Measurements from ENCODE around the gene RIPK4.

Gene RIPK4

GRCh38 chr21:41752231-41752681, 14.6 kb downstream of the RIPK4 start:
- no peak for DNase-seq

GRCh38 chr21:41751611-41752011, 15.2 kb downstream of the RIPK4 start:
- no peak for DNase-seq

- no peak for DNase-seq
These were observed 16.2 kb downstream of the RIPK4 start for GRCh38 chr21:41750532-41751151.

GRCh38 chr21:41750051-41750450, 16.8 kb downstream of the RIPK4 start:
- no peak for DNase-seq

- DNase-seq, result no peak
These were observed 17.6 kb downstream of the RIPK4 start for GRCh38 chr21:41749286-41749685.

- no peak for DNase-seq
These were observed 18.7 kb downstream of the RIPK4 start for GRCh38 chr21:41747943-41748738.

GRCh38 chr21:41746744-41747006, 20.2 kb downstream of the RIPK4 start:
- no peak for DNase-seq

- no peak for DNase-seq
These were observed 20.7 kb downstream of the RIPK4 start for GRCh38 chr21:41745971-41746743.

GRCh38 chr21:41745026-41745820, 21.6 kb downstream of the RIPK4 start:
- no peak for DNase-seq

- no peak for DNase-seq
These were observed 22.6 kb downstream of the RIPK4 start for GRCh38 chr21:41744028-41744930.

GRCh38 chr21:41743321-41744027, 23.4 kb downstream of the RIPK4 start:
- no peak for DNase-seq

- DNase-seq, result no peak
These were observed 24.6 kb downstream of the RIPK4 start for GRCh38 chr21:41742073-41742875.

GRCh38 chr21:41741253-41742072, 25.4 kb downstream of the RIPK4 start:
- DNase-seq, result no peak

GRCh38 chr21:41740604-41741252, 26.1 kb downstream of the RIPK4 start:
- DNase-seq, result no peak

GRCh38 chr21:41739936-41740335, 26.9 kb downstream of the RIPK4 start:
- no peak for DNase-seq

GRCh38 chr21:41739011-41739410, 27.8 kb downstream of the RIPK4 start:
- no peak for DNase-seq

- DNase-seq, result no peak
These were observed 29.1 kb downstream of the RIPK4 start for GRCh38 chr21:41737651-41738324.

- DNase-seq, result no peak
These were observed 30.4 kb downstream of the RIPK4 start for GRCh38 chr21:41736423-41736822.

All from NCI-H2029 (cell line).